ENCODE data around the gene METTL8. TPM values are rescaled to one million over a fixed set of nuclear protein-coding genes. Genes with fewer than 3 reads are reported as not detected.

Gene METTL8
- total and polyA plus RNA-seq, 2 of the 13 experiments (the other 11 are each of a cell fraction or from before 2014, with no cell fraction given), result 18.6 to 68.2 TPM

DNA sequence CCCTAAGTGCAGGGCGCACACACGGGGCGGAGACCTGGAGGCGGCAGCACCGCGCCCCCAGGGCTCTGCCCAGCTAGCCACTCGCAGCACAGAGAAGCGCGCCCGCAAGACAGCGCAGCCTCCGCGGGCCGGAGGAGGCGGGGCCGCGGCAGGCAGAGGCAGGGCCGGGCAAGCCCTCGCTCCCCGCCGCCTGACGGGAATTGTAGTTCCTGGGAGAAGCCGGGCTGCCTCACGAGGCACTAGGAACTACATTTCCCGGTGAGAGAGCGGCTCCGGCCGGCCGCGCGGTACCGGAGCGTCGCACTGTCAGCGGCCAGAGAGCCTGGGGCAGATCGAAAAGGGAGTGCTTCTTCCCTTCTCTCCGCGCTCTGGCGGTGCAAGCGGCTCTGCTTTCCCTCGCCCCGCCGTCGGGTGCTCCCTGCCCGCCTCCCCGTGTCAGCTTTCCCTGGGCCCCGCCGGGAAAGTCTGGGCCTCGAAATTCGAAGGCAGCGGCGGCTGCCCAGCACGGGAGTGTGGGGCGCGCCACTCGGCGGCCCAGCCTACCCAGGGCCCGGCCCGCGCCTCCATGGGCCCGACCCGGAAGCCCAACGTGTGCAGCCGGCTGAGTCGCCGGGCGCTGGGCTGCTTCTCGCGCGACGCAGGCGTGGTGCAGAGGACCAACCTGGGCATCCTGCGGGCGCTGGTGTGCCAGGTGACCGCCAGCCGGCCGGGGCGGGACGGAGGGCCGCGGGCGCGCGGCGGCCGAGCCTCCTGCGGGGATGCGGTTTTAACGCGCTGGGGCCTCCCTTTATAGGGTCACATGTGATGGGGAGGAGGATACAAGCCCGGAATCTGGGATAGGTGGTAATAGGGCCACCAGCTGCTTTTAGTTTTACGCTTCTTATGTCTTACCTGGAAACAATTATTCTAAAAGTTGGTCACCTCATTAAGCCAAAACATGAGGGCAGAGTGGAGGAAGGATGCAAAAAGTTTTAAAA lies 511 bp upstream of the METTL8 start, which contains the start of gene DCAF17 (continued):
- peak; percentile 92; the same call in 1 of the 2 replicates for TF ChIP-seq ZNF547 (CRISPR knock-in tag; IDR thresholded peaks at IDR 0.05)
- TF ChIP-seq NCOA1 (CRISPR knock-in tag; IDR thresholded peaks at IDR 0.05), result peak; percentile 93
- TF ChIP-seq ADNP (CRISPR knock-in tag; IDR thresholded peaks at IDR 0.05), result no peak
- TF ChIP-seq PITX1 (CRISPR knock-in tag; IDR thresholded peaks at IDR 0.05), result peak; percentile 14; the same call in 1 of the 2 replicates
- peak; percentile 66 for TF ChIP-seq FOSL1 (CRISPR knock-in tag; IDR thresholded peaks at IDR 0.05; ENCODE audit: borderline replicate concordance)
- TF ChIP-seq HIVEP1 (CRISPR knock-in tag; IDR thresholded peaks at IDR 0.05), result peak; percentile 72; the same call in 1 of the 2 replicates
- peak; percentile 84 for TF ChIP-seq ZNF343 (CRISPR knock-in tag; IDR thresholded peaks at IDR 0.05)
- TF ChIP-seq, protein P1, sequence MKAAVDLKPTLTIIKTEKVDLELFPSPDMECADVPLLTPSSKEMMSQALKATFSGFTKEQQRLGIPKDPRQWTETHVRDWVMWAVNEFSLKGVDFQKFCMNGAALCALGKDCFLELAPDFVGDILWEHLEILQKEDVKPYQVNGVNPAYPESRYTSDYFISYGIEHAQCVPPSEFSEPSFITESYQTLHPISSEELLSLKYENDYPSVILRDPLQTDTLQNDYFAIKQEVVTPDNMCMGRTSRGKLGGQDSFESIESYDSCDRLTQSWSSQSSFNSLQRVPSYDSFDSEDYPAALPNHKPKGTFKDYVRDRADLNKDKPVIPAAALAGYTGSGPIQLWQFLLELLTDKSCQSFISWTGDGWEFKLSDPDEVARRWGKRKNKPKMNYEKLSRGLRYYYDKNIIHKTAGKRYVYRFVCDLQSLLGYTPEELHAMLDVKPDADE (CRISPR knock-in tag; IDR thresholded peaks at IDR 0.05), result peak; percentile 71
- peak; percentile 97 for TF ChIP-seq GLI4 (CRISPR knock-in tag; IDR thresholded peaks at IDR 0.05; ENCODE audit: borderline replicate concordance)
- TF ChIP-seq ZNF331 (CRISPR knock-in tag; IDR thresholded peaks at IDR 0.05), result peak; percentile 68; the same call in 1 of the 2 replicates
- TF ChIP-seq XRCC5 (optimal IDR thresholded peaks at IDR 0.05; ENCODE audit: low read length), result peak; percentile 99
- TF ChIP-seq, protein P2, sequence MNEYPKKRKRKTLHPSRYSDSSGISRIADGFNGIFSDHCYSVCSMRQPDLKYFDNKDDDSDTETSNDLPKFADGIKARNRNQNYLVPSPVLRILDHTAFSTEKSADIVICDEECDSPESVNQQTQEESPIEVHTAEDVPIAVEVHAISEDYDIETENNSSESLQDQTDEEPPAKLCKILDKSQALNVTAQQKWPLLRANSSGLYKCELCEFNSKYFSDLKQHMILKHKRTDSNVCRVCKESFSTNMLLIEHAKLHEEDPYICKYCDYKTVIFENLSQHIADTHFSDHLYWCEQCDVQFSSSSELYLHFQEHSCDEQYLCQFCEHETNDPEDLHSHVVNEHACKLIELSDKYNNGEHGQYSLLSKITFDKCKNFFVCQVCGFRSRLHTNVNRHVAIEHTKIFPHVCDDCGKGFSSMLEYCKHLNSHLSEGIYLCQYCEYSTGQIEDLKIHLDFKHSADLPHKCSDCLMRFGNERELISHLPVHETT (CRISPR knock-in tag; conservative IDR thresholded peaks at IDR 0.05), result peak; percentile 99
- TF ChIP-seq ZNF235 (CRISPR knock-in tag; IDR thresholded peaks at IDR 0.05; ENCODE audit: borderline replicate concordance), result peak; percentile 99
- peak; percentile 15; the same call in 1 of the 2 replicates for TF ChIP-seq ZNF616 (CRISPR knock-in tag; IDR thresholded peaks at IDR 0.05; ENCODE audit: low read depth)
- TF ChIP-seq ARNTL (CRISPR knock-in tag; IDR thresholded peaks at IDR 0.05), result peak; percentile 58; the same call in 1 of the 2 replicates
- peak; percentile 46; the same call in 1 of the 2 replicates for TF ChIP-seq CREB1 (IDR thresholded peaks at IDR 0.05)
- no peak for TF ChIP-seq CREB1 (CRISPR knock-in tag; IDR thresholded peaks at IDR 0.05)
- TF ChIP-seq PAWR (CRISPR knock-in tag; IDR thresholded peaks at IDR 0.05; ENCODE audit: borderline replicate concordance), result peak; percentile 67; the same call in 1 of the 2 replicates
- TF ChIP-seq ZNF780A (CRISPR knock-in tag; IDR thresholded peaks at IDR 0.05), result no peak; the same call in 1 of the 2 replicates
- peak; percentile 88; the same call in 1 of the 2 replicates for TF ChIP-seq ZNF709 (CRISPR knock-in tag; IDR thresholded peaks at IDR 0.05)
- TF ChIP-seq, protein P3, sequence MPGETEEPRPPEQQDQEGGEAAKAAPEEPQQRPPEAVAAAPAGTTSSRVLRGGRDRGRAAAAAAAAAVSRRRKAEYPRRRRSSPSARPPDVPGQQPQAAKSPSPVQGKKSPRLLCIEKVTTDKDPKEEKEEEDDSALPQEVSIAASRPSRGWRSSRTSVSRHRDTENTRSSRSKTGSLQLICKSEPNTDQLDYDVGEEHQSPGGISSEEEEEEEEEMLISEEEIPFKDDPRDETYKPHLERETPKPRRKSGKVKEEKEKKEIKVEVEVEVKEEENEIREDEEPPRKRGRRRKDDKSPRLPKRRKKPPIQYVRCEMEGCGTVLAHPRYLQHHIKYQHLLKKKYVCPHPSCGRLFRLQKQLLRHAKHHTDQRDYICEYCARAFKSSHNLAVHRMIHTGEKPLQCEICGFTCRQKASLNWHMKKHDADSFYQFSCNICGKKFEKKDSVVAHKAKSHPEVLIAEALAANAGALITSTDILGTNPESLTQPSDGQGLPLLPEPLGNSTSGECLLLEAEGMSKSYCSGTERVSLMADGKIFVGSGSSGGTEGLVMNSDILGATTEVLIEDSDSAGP (CRISPR knock-in tag; IDR thresholded peaks at IDR 0.05; ENCODE audit: borderline replicate concordance), result peak; percentile 97
- TF ChIP-seq SP5 (CRISPR knock-in tag; IDR thresholded peaks at IDR 0.05; ENCODE audit: borderline replicate concordance, low read depth), result peak; percentile 87
- TF ChIP-seq TEAD2 (CRISPR knock-in tag; IDR thresholded peaks at IDR 0.05), result peak; percentile 89; the same call in 1 of the 2 replicates
- TF ChIP-seq ZKSCAN5 (CRISPR knock-in tag; IDR thresholded peaks at IDR 0.05), result 0 out of 2 replicates have a peak, but pooled peaks have one; percentile 12
- TF ChIP-seq ZFP41 (CRISPR knock-in tag; IDR thresholded peaks at IDR 0.05; ENCODE audit: borderline replicate concordance), result 0 out of 2 replicates have a peak, but pooled peaks have one; percentile 77
- TF ChIP-seq ZNF382 (CRISPR knock-in tag; IDR thresholded peaks at IDR 0.05; ENCODE audit: borderline replicate concordance), result no peak

Data from HepG2 (cell line).